Measurements from ENCODE around the gene TIMP1.

- no peak for TF ChIP-seq CTCF (IDR thresholded peaks at IDR 0.05)
- TF ChIP-seq POLR2A (IDR thresholded peaks at IDR 0.05): no peak
- no peak for TF ChIP-seq POLR2AphosphoS5 (IDR thresholded peaks at IDR 0.05; ENCODE audit: insufficient read depth in 1 of 2, low read depth in 1 of 2)
Measured at GRCh38 chrX:47595716-47596251, 13.5 kb downstream of the TIMP1 start.

Data from vagina (tissue), 2 donors.